MCF 10A (cell line): ENCODE data around the gene TMEM191C. TPM values are rescaled to one million over a fixed set of nuclear protein-coding genes. Genes with fewer than 3 reads are reported as not detected.
"Not testable (repeated sequence)": the region's sequence is repeated elsewhere in the genome, so short reads cannot be mapped to it uniquely, and the experiment has no call there.

Experiments
- BruUV-seq: library from RNA; stranded (reverse); fragments of 400-500 nt; replicated peaks from 2 replicates; lab custom pipeline; 2021; lab: Mats Ljungman, UMichigan
- CTCF ChIA-PET: fragments of 300-600 bp; sonication (Branson Sonifier 250); formaldehyde crosslinking; extraction: SDS; loops from one replicate; lab custom pipeline; 2021; ENCODE audit warnings: antibody characterized with exemption, inconsistent platforms; lab: Yijun Ruan, JAX
- POLR2A ChIA-PET: fragments of 300-600, 350-650 bp; sonication (Branson Sonifier 250); formaldehyde crosslinking; extraction: SDS; loops from one replicate; lab custom pipeline; 2020; ENCODE audit warnings: antibody characterized with exemption, inconsistent platforms; lab: Yijun Ruan, JAX
- DNase-seq: peaks from one replicate; pipeline ENCODE4 v3.0.0-alpha.2; 2018; ENCODE audit not compliant: unreplicated experiment
- H3K27ac Mint-ChIP-seq: one replicate; pipeline ENCODE4 v1.8.0; 2022; ENCODE audit warnings: mild to moderate bottlenecking, low read depth, mixed read lengths; ENCODE audit not compliant: unreplicated experiment
- H3K27me3 Mint-ChIP-seq: one replicate; pipeline ENCODE4 v1.8.0; 2022; ENCODE audit warnings: mixed read lengths; ENCODE audit not compliant: insufficient read depth, unreplicated experiment
- H3K36me3 Mint-ChIP-seq: one replicate; pipeline ENCODE4 v1.8.0; 2022; ENCODE audit warnings: mild to moderate bottlenecking, moderate library complexity, mixed read lengths; ENCODE audit not compliant: insufficient read depth, unreplicated experiment
- H3K4me1 Mint-ChIP-seq: one replicate; pipeline ENCODE4 v1.8.0; 2022; ENCODE audit warnings: mixed read lengths; ENCODE audit not compliant: insufficient read depth, unreplicated experiment
- H3K4me3 Mint-ChIP-seq: one replicate; pipeline ENCODE4 v1.8.0; 2022; ENCODE audit warnings: mild to moderate bottlenecking, moderate library complexity, mixed read lengths; ENCODE audit not compliant: unreplicated experiment
- H3K9me3 Mint-ChIP-seq: one replicate; pipeline ENCODE4 v1.8.0; 2022; ENCODE audit warnings: mixed read lengths; ENCODE audit not compliant: unreplicated experiment
- intact Hi-C: fragments of 100-400 bp; cut with micrococcal nuclease; formaldehyde crosslinking; loops from 2 replicates; pipeline ENCODE4 v1.14.1; 2022
- total RNA-seq: library from RNA; stranded (reverse); gene quantifications from 2 replicates; pipeline ENCODE4 v1.2.3, GENCODE V29; 2022

TMEM191C gene
- total RNA-seq, 1 experiment from 2014 or later: 0.75 TPM

DNA sequence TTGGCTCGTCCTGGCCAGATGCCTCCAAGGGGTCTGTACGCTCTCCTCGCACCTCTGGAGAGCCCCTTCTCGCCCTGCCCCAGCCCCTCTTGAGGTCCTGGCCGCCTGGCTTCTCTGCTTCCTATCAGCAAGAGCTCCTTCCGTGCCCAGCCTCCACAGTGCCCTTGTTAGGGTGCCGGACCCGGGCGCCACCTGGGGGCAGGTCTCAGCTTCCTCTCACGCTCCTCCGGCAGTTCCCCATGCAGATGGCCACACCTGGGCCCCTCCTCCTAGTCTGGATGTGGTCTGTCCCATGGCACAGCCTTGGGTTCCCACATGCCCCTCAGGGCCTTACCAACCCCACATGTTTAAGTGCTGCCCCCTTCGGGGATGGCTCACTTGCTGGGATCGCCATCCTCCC is 6.5 kb downstream of the TMEM191C start:
- H3K4me1 Mint-ChIP-seq, CTCF ChIA-PET, H3K4me3 Mint-ChIP-seq, H3K36me3 Mint-ChIP-seq, H3K9me3 Mint-ChIP-seq, DNase-seq, H3K27me3 Mint-ChIP-seq, intact Hi-C loops, BruUV-seq, H3K27ac Mint-ChIP-seq, POLR2A ChIA-PET: not testable (repeated sequence)

DNA sequence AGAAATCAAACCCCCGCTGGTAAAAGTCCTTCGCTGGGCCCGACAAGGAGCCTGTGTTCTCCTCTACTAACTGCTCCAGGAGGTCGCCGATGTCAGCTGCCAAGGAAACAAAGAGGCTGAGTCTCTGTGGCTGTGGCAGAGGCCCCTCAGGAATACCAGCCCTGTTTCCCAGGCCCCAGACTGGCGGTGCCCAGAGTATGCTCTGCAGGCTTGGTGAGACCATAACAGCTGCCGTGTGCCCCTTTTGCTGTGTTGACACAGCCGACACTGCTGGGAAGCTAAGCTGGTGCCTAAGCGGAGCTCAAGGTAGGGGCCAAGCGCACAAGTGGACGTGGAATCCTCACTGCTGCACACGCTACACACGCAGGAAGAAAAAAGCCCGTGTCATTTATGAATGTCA is 16.9 kb downstream of the TMEM191C start:
- H3K27ac Mint-ChIP-seq, BruUV-seq: not testable (repeated sequence)

GRCh38 chr22:21487723-21488122 is 20.5 kb downstream of the TMEM191C start:
- H3K27ac Mint-ChIP-seq, H3K4me1 Mint-ChIP-seq, H3K4me3 Mint-ChIP-seq, H3K36me3 Mint-ChIP-seq, H3K9me3 Mint-ChIP-seq, DNase-seq, POLR2A ChIA-PET, BruUV-seq, H3K27me3 Mint-ChIP-seq, intact Hi-C loops, CTCF ChIA-PET: not testable (repeated sequence)

More for the DNA sequence above, 16.9 kb downstream of the TMEM191C start:
- CTCF ChIA-PET, POLR2A ChIA-PET, H3K4me1 Mint-ChIP-seq, H3K9me3 Mint-ChIP-seq, H3K4me3 Mint-ChIP-seq, DNase-seq, intact Hi-C loops, H3K27me3 Mint-ChIP-seq, H3K36me3 Mint-ChIP-seq: not testable (repeated sequence)

DNA sequence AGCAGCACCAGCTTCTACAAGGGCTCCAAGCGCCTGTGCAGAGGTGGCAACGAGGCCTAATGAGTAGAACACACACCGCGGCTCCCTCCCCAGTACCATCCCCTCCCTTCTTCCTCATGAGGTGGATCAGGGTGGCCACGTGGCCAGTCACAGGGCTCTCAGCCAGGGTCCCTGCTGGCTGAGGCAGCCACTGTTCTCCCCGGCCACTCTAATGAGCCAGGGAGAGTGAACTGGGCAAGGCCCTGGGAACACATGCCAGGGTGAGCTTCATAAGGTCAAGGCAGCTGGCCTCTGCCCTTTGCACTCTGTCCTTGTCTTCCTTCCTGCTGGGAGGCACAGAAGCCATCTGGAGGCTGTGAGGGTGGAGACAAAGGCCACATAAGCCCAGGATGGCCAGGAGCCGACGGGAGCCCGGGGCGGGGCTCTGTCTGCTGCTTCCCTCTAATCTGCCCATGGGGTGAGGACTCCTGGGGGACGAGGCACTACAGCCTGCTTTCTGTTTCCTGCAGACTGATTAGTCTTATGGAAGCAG is 22.0 kb downstream of the TMEM191C start:
- CTCF ChIA-PET, POLR2A ChIA-PET, intact Hi-C loops, H3K27me3 Mint-ChIP-seq, H3K27ac Mint-ChIP-seq, H3K36me3 Mint-ChIP-seq, DNase-seq, H3K9me3 Mint-ChIP-seq, BruUV-seq, H3K4me1 Mint-ChIP-seq, H3K4me3 Mint-ChIP-seq: not testable (repeated sequence)

DNA sequence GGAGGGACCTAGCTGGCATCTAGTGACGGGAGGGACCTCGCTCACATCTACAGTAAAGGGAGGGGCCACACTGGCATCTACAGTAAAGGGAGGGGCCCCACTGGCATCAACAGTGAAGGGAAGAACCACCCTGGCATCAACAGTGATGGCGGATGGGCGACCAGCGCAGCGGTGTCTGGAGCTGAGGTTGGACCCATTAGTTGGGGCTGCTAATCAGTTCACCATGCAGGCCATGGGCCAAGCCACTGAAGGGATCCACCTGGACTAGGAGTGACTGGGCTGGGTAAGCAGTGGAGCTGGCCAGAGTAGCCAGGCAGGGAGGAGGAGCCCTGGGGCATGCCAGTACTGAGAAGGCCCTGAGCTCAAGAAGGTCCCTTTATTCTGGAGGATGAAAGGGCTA is 23.4 kb downstream of the TMEM191C start:
- DNase-seq, H3K27ac Mint-ChIP-seq, H3K36me3 Mint-ChIP-seq, H3K4me1 Mint-ChIP-seq, BruUV-seq, CTCF ChIA-PET, H3K27me3 Mint-ChIP-seq, H3K4me3 Mint-ChIP-seq, POLR2A ChIA-PET, intact Hi-C loops, H3K9me3 Mint-ChIP-seq: not testable (repeated sequence)

GRCh38 chr22:21492271-21492670 is 25.1 kb downstream of the TMEM191C start:
- H3K4me1 Mint-ChIP-seq, intact Hi-C loops, H3K36me3 Mint-ChIP-seq, CTCF ChIA-PET, POLR2A ChIA-PET, H3K27ac Mint-ChIP-seq, H3K9me3 Mint-ChIP-seq, BruUV-seq, H3K27me3 Mint-ChIP-seq, H3K4me3 Mint-ChIP-seq, DNase-seq: not testable (repeated sequence)

- DNase-seq, BruUV-seq, intact Hi-C loops, H3K36me3 Mint-ChIP-seq, H3K27me3 Mint-ChIP-seq, H3K4me3 Mint-ChIP-seq, H3K9me3 Mint-ChIP-seq, CTCF ChIA-PET, H3K27ac Mint-ChIP-seq, H3K4me1 Mint-ChIP-seq, POLR2A ChIA-PET: not testable (repeated sequence)
Observed at GRCh38 chr22:21493789-21494782, 26.9 kb downstream of the TMEM191C start.

GRCh38 chr22:21497984-21498383 is 30.8 kb downstream of the TMEM191C start:
- CTCF ChIA-PET, H3K4me3 Mint-ChIP-seq, H3K9me3 Mint-ChIP-seq, H3K4me1 Mint-ChIP-seq, intact Hi-C loops, H3K27ac Mint-ChIP-seq, DNase-seq, H3K27me3 Mint-ChIP-seq, BruUV-seq, H3K36me3 Mint-ChIP-seq, POLR2A ChIA-PET: not testable (repeated sequence)

GRCh38 chr22:21498489-21498888 is 31.3 kb downstream of the TMEM191C start:
- CTCF ChIA-PET, BruUV-seq, H3K36me3 Mint-ChIP-seq, H3K4me3 Mint-ChIP-seq, H3K4me1 Mint-ChIP-seq, POLR2A ChIA-PET, DNase-seq, H3K27me3 Mint-ChIP-seq, H3K27ac Mint-ChIP-seq, intact Hi-C loops, H3K9me3 Mint-ChIP-seq: not testable (repeated sequence)
